Measurements from ENCODE around the gene CARD9. TPM values are rescaled to one million over a fixed set of nuclear protein-coding genes. Genes with fewer than 3 reads are reported as not detected.

The CARD9 gene
- polyA plus RNA-seq, 4 donors = 2.0 to 3.0 (median 2.4) TPM

GRCh38 chr9:136351252-136351800 lies 22.1 kb downstream of the CARD9 start:
- DNase-seq (ENCODE audit: low read depth in 4 of 4, low spot score in 2 of 4) = no peak

GRCh38 chr9:136349546-136349945 lies 23.9 kb downstream of the CARD9 start:
- no peak for DNase-seq (ENCODE audit: low read depth in 4 of 4, low spot score in 2 of 4)

- DNase-seq (ENCODE audit: low read depth in 4 of 4, low spot score in 2 of 4) = no peak
Observed at GRCh38 chr9:136348691-136349090, 24.8 kb downstream of the CARD9 start.

- no peak for DNase-seq (ENCODE audit: low read depth in 4 of 4, low spot score in 2 of 4)
Observed at GRCh38 chr9:136347472-136348256, 25.8 kb downstream of the CARD9 start.

GRCh38 chr9:136346927-136347465 lies 26.5 kb downstream of the CARD9 start:
- DNase-seq (ENCODE audit: low read depth in 4 of 4, low spot score in 2 of 4) = no peak

GRCh38 chr9:136346157-136346481 lies 27.4 kb downstream of the CARD9 start:
- no peak for DNase-seq (ENCODE audit: low read depth in 4 of 4, low spot score in 2 of 4)

- no peak for DNase-seq (ENCODE audit: low read depth in 4 of 4, low spot score in 2 of 4)
Observed at GRCh38 chr9:136345281-136346156, 27.9 kb downstream of the CARD9 start.

GRCh38 chr9:136344544-136345280 lies 28.8 kb downstream of the CARD9 start:
- DNase-seq (ENCODE audit: low read depth in 4 of 4, low spot score in 2 of 4) = no peak

GRCh38 chr9:136343884-136344269 lies 29.6 kb downstream of the CARD9 start:
- DNase-seq (ENCODE audit: low read depth in 4 of 4, low spot score in 2 of 4) = no peak

GRCh38 chr9:136343121-136343883 lies 30.2 kb downstream of the CARD9 start:
- DNase-seq (ENCODE audit: low read depth in 4 of 4, low spot score in 2 of 4) = no peak

GRCh38 chr9:136342181-136343120 lies 31.0 kb downstream of the CARD9 start:
- DNase-seq (ENCODE audit: low read depth in 4 of 4, low spot score in 2 of 4) = no peak

GRCh38 chr9:136341769-136342168 lies 31.7 kb downstream of the CARD9 start:
- DNase-seq (ENCODE audit: low read depth in 4 of 4, low spot score in 2 of 4) = no peak

- DNase-seq (ENCODE audit: low read depth in 4 of 4, low spot score in 2 of 4) = no peak
Observed at GRCh38 chr9:136341042-136341655, 32.3 kb downstream of the CARD9 start.

- DNase-seq (ENCODE audit: low read depth in 4 of 4, low spot score in 2 of 4) = no peak
Observed at GRCh38 chr9:136340356-136341041, 33.0 kb downstream of the CARD9 start.

- DNase-seq (ENCODE audit: low read depth in 4 of 4, low spot score in 2 of 4) = no peak
Observed at GRCh38 chr9:136339958-136340310, 33.5 kb downstream of the CARD9 start.

- DNase-seq (ENCODE audit: low read depth in 4 of 4, low spot score in 2 of 4) = no peak
Observed at GRCh38 chr9:136339173-136339957, 34.1 kb downstream of the CARD9 start.

GRCh38 chr9:136338511-136338910 lies 35.0 kb downstream of the CARD9 start:
- no peak for DNase-seq (ENCODE audit: low read depth in 4 of 4, low spot score in 2 of 4)
